ENCODE data around the gene PLPPR4.
"Not testable (repeated sequence)": the region's sequence is repeated elsewhere in the genome, so short reads cannot be mapped to it uniquely, and the experiment has no call there.

The PLPPR4 gene, protein sequence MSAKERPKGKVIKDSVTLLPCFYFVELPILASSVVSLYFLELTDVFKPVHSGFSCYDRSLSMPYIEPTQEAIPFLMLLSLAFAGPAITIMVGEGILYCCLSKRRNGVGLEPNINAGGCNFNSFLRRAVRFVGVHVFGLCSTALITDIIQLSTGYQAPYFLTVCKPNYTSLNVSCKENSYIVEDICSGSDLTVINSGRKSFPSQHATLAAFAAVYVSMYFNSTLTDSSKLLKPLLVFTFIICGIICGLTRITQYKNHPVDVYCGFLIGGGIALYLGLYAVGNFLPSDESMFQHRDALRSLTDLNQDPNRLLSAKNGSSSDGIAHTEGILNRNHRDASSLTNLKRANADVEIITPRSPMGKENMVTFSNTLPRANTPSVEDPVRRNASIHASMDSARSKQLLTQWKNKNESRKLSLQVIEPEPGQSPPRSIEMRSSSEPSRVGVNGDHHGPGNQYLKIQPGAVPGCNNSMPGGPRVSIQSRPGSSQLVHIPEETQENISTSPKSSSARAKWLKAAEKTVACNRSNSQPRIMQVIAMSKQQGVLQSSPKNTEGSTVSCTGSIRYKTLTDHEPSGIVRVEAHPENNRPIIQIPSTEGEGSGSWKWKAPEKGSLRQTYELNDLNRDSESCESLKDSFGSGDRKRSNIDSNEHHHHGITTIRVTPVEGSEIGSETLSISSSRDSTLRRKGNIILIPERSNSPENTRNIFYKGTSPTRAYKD

DNA sequence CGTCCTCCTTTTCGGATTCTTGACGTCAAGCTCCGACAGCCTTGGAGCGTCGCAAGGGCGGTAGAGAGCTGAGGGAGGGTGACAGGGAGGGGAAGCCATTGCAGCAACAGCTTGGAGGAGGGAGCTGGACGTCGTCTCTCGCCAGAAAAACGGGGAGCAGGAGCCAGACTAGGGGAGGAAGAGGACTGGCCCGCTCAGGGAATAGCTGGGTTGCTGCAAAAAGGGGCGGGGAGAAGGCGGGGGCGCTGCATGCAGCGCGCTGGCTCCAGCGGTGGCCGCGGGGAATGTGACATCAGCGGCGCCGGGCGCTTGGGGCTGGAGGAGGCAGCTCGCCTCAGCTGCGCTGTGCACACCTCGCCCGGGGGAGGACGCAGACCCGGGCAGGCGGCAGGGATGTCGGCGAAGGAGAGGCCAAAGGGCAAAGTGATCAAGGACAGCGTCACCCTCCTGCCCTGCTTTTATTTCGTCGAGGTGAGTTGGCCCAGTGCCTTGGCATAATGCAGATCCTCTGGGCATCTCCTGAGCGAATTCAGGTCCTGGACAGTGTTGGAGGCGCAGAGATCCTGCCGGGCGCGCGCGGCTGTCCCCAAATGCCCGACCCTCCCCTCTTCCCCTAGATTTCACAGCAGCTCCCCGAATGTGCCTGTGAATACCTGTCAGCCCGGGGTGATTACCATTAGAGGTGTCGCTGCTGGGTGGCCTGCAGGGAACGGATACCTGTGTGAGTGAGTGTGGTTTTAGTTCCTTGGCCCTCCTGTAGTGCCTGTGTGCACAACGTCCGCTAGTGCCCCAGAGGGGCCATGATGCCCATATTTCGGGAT lies at the start of gene PLPPR4:
Gene PLPPR4, plus strand, starts transcription at position 292 of the 821 bp plus-strand sequence. Its CDS starts 102 bp downstream, at position 394.
- DNase-seq (ENCODE audit: low read depth in 2 of 2), result peak in 1 of 2 donors; percentile 2

DNA sequence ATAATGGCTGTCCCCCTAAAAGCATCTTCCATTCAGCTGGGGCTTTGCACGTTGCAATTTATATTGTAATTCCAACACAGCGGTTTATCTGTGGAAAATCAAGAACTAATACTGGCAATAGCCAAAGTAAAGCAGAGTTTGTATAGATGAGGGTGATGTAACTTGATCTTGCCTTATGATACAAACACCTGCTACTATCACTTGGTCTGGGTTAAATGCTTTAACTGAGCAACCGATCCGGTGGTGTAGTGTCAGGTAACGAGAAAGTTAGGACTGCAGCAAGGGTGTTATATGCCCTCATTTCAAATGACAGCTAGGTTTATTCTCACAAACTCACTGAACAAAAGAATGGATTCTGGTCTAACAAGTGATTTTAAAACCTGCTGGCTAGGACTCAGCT lies 47.3 kb upstream of the PLPPR4 start:
- DNase-seq (ENCODE audit: low read depth in 2 of 2), result no peak

DNA sequence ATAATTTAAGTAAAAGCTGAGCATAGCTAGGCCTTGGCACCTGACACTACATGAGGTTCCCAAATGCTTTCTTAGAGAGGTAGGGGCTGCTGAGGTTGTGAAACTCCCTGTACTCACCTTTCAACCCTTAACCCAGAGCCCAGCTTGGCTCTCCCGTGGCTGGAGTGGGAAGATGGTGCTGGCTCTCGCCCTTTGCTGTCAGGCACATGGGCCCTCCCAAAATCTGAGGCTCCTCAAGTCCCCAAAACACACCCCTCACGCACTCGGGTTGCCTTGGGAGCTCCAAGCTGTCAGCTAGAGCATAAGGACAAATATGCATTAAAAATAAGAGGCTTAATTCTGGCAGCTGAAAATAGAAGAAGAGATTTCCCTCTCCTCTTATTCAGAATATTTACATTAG lies 46.7 kb upstream of the PLPPR4 start:
- DNase-seq (ENCODE audit: low read depth in 2 of 2), result no peak

DNA sequence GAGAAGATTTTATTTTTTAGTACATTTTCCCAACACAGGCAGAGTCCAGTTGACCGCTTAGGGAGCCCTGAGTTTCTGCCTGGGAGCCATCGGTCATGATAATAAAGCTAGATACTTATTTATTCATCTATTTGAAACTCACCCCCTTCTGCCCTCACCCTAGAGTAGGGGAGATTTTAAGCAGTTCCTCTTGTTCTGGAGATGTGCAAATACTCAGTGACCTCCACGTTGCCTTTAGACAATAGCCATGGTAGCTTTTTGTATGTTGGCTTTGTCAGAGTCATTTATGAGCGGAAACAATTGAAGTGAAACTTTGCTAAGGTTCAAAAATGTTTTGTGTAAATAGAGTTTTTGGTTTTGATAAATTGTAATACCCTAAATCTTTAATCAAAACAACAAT lies 45.7 kb upstream of the PLPPR4 start:
- no peak for DNase-seq (ENCODE audit: low read depth in 2 of 2)

DNA sequence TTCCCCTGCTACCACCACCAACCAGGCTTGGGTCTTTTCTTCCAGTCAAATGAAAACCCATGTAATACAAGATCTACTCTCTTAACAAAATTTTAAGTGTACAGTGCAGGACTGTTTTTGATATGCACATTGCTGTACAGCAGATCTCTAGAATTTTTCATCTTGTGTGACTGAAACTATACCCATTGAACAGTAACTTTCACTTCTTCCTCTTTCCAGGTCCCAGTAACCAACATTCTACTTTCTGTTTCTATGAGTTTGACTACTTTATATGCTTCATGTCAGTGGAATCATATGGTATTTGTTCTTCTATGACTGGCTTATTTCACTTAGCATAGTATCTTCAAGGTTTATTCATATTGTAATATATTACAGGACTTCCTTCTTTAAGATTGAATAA lies 45.3 kb upstream of the PLPPR4 start:
- no peak for DNase-seq (ENCODE audit: low read depth in 2 of 2)

DNA sequence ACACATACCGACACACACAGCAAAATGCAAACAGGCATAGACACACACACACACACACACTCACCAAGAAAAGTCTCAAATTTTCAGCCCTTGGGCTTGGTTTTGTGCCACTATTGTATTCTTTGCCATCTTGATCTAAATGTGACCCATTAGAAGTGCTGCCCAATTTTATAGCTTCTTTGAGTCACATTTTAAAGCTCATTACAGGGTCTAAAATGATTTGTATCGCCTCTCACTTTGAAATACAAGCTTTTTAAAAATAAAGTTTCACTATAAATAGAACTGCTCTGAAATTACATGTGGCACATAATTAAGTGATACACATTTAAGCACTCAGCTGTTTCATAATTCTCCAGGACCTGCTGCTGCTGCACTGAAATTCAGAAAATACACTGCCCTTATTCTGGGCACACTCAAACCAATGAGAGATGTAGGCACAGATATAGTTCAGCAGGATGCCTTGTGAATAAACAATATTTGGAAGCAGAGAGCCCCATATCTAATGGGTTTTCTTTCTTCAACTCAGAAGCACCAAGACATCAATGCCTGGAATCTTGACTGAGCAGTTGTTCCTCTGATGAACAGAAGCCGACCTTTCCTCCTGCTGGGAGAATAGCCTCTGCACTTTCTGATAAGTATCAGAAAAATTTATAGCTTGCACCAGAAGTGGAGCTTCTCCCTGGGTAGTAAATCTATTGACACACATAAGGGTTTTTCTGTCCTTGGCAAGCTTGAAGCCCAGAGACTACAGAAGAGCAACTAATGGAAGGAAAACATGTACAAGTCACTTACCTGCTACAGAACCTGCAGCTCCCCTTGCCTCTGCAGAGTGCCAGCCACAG lies 37.0 kb upstream of the PLPPR4 start:
- no peak for DNase-seq (ENCODE audit: low read depth in 2 of 2)

DNA sequence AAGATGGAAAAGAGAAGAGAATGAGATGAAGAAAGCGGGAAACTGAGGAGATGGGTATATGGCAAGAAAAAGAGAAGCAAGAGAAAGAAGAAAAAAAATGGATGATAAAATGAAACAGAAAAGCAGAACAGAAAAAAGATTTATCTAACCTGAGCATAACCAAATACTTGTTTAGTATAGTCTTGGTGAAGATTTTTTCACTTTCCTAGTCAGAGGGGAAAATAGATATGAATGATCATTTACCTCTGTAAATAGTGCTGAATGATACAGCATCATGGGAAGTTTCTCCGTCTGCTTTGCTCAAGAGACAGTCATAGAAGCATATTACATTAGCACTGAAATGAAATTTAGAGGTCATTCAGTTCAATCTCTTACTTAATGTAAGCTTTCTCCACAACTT lies 36.1 kb upstream of the PLPPR4 start:
- no peak for DNase-seq (ENCODE audit: low read depth in 2 of 2)

DNA sequence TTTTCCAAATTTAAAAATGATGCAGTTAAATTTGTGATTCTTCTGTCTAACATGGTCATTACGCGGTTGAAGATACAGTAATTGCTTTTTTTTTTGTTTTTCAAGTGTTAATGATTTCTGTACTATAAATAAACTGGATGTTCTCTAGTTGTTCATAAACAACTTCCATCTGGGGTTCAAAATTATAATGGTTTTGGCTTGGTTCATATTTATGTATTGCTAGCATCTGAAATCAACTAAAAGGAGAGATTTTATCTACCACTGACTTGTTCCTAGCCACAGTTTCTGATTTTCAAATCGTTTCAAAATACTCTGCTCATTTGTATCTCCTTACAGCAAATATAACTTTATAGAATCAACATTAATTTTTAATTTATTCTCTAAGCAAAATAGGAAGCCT lies 35.2 kb upstream of the PLPPR4 start:
- DNase-seq (ENCODE audit: low read depth in 2 of 2), result no peak

DNA sequence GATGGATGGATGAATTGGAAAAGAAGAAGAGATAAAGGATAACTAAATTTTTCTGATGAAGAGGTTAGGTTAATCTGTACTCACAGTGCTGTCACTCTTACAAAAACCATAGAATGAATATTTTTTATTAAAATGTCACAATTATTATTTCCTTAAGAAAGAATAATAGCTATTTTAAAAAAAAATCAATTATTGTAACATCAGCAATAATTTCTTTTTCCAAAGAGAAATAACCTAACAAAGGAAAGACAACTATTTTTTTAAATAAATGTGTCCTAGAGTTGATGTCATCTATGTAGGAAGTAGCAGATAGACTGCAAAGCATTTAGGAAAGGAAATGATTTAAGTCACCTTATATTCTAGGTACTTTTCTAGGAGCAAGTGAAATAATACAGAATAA lies 33.6 kb upstream of the PLPPR4 start:
- no peak for DNase-seq (ENCODE audit: low read depth in 2 of 2)

DNA sequence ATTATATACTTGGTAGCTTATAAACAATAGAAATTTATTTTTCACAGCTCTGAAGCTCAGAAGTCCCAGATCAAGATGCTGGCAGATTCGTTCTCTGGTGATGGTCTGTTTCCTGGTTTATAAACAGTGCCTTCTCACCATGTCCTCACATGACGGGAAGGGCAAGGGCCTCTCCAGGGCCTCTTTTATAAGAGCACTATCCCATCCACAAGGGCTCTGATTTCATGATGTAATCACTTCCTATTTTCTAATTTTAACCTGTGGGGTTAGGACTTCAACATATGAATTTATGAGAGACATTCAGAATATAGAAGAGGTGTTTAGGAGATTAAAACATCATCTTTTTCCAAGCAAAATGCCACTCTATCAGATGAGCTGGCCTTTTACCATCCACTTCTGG lies 32.1 kb upstream of the PLPPR4 start:
- DNase-seq (ENCODE audit: low read depth in 2 of 2), result no peak

DNA sequence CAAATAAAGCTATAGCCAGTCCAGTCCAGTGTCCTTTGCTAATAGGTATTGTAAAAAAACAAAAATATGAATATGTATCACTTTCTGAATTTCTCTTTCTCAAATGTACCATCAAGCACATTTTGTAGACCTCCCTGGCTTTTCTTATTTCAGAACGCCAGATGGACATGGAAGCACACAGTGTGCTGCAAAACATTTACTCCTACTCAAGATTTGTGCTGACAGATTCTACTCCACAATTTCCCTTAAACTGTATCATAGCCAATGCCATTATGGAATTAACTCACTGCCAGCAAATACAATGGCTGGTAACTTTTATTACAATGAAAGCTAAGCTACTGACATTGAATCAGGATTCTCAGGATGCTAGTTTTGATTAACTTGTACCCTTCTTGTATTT lies 30.8 kb upstream of the PLPPR4 start:
- no peak for DNase-seq (ENCODE audit: low read depth in 2 of 2)

DNA sequence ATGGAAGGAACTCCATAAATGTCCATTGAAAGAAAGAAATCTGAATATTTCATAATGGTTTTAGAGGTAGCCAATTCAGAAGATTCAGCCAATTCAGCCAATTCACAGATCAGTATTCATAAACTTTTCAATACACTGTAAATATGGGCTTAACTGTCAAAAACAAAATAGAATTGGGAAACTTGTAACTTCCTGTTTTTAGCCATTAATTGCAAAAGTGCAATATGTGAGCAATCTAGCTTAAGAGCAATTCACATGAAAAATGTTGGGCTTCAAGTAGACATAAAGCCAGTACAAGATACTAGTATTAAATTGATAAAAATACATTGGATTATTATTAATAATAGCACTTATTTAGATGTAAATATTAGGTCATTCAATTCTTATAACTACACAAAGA lies 27.5 kb upstream of the PLPPR4 start:
- no peak for DNase-seq (ENCODE audit: low read depth in 2 of 2)

DNA sequence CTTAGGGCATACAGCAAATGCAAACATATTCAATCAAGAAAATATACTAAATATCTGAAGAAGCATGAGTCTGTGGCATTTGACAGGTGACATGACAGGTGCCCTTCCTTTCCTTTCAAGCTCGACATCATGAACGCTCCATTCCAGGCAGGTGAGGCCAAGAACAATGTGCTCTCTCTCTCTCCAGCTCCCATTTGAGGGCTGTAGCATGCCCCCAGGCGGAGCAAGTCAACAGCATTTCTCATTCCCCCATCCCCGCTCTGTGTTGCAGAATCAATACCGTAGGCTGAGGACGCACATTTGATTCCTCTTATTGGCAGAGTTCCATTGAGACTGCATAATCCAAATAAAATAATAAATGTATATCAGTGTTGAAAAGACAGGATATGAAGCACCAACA lies 24.6 kb upstream of the PLPPR4 start:
- no peak for DNase-seq (ENCODE audit: low read depth in 2 of 2)

DNA sequence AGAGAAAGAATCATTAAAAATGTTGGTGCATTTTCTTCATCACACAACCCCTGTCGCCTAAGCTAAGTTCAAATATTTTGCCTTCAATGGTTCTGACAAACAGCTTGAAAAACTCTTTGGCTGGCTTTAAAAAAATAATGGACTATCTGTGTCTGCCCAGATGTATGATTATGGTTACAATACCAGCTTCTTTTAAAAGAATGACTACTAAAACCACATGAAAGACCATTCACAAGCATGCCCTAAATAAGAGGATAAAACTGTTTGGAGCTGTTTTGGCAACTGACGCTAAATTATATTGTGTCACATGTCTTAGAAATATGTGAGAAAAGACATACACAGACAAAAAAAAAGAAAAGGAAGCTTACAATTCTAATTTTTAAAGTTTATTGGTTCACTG lies 23.7 kb upstream of the PLPPR4 start:
- DNase-seq (ENCODE audit: low read depth in 2 of 2), result no peak

DNA sequence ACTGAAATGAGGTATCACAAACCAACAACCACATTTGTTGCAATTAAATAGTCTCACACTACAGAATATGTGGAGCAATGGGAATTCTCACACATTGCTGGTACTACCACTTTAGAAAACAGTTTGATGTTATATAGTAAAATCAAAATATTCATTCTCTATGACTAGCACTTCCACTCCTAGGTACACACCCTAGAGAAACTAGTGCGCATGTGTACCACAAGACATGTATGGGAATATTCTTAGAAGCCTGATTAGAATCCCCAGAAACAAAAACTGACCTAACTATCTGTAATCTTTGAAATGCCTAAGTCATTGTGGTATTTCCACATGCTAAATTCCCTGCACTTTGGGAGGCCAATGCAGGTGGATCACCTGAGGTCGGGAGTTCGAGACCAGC lies 18.1 kb upstream of the PLPPR4 start:
- DNase-seq (ENCODE audit: low read depth in 2 of 2), result no peak

DNA sequence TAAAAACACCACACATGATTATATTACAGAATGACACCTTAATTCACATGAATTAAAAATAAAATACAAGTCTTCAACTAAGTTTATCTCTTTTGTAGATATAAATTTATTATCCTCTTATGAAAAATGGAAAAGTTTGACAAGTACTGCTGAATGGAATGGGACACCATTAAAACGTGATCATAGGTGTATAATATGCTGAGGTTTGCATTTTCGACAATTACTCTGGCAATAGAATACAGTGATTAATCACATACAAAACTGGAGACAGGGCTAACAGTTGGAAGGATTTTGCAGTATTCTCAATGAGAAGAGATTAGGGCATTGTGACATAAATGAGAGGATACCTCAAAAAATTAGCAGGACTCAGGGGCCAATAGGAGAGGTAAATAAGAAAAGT lies 17.1 kb upstream of the PLPPR4 start:
- no peak for DNase-seq (ENCODE audit: low read depth in 2 of 2)

DNA sequence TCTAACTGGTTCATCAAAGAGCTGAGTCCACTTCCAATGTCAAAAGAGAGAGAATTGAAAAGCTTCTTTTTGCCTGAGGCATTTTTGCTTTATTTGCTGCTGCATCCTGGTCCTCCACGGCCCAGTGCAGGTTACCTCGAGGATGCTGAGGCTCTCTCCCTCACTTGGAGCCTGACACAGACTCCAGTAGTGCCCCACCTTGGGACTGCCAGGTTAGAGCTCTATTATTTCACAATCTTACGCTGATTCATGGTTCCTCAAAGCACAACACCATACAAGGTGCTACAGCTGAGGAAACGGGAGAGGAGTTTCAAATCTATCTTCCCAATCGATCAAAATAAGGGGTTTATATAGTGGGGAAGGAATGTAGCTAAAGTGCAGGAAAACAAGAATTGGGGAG lies 13.6 kb upstream of the PLPPR4 start:
- DNase-seq (ENCODE audit: low read depth in 2 of 2), result no peak

DNA sequence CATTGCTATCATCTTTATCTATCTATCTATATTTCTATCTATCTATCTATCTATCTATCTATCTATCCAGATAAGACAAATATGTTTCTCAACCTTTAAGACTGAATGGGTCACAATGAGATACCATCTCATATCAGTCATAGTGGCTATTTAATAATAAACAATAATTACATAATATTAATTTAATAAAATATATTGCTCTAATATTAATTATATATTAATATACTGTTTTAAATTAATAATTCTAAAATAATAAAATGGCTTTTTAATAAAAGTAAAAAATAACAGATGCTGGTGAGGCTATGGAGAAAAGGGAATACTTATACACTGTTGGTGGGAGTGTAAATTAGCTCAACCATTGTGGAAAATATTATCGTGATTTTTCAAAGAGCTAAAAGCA lies 13.0 kb upstream of the PLPPR4 start:
- DNase-seq (ENCODE audit: low read depth in 2 of 2), result no peak

DNA sequence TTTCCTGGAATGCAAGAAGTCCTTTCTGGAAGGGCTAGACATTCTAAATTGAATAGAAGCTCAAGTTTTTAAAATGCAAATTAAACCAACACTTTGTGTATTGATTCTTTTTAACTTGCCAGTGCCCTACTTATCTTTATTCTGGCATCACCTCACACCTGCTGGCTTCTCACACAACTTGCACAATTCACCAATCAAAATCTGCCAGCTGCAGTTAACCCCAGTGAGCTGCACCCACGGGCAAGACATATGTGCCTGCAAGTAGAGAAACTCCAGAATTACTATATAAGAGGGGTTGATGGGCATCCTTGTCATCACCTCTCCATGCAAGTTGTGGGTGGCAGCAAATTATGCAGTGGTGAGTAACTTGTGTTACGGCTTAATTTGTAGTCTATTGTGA lies 11.7 kb upstream of the PLPPR4 start:
- no peak for DNase-seq (ENCODE audit: low read depth in 2 of 2)

DNA sequence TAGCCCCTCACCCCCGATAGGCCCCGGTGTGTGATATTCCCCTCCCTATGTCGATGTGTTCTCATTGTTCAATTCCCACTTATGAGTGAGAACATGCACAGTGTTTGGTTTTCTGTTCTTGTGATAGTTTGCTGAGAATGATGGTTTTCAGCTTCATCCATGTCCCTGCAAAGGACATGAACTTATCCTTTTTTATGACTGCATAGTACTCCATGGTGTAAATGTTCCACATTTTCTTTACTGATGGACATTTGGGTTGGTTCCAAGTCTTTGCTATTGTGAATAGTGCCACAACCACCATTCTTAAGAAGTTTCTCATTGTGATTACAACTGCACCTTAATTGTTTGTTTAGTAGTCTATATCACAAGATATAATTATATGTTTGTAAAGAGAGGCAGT lies 3.9 kb upstream of the PLPPR4 start:
- DNase-seq (ENCODE audit: low read depth in 2 of 2), result not testable (repeated sequence)

DNA sequence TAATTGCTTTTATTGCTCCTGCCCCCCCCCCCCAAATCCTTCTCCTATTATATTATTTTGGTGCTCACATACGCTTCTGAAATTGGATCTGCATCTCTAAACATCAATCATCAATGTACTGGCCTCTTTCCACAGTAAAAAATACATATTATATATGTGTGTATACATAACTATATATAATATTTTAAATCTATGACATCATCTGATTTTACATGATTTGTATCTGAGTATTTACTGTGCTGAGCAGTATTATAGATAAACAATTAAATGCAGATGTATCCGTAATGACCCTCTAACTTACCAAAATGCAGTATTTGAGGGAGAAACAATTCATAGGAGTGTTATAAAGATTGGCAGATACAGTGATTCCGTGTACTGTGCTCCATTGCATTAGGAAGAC lies 832 bp downstream of the PLPPR4 start:
- no peak for DNase-seq (ENCODE audit: low read depth in 2 of 2)

DNA sequence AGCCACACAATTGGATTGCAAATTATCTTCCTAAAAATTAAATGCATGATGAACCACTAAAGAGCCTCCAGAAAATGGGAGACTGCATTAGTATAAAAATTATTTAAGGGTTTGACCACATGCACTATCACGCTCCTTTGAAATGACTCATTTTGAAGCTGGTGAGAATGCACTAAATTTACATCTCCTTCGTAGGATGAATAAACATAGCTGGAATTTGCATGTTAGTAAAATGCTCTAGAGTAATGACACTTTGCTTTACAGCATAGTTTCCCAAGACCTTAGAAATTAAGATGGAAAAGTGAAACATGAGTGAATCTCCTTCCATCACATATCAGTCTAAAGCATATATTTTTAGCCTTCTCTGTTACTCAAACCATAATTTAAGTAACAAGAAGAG lies 2.4 kb downstream of the PLPPR4 start:
- DNase-seq (ENCODE audit: low read depth in 2 of 2), result no peak

Measured in stimulated activated CD8-positive, alpha-beta memory T cell treated with anti-CD3 and anti-CD28 coated beads, Interleukin-15, amount 100 ng/mL, for 48 hours (primary cell).